Adrenal gland (tissue), 5 donors: Measurements from ENCODE around the gene RETREG1.

ENCODE experiments used
- POLR2A ChIP-seq, 2 donors: fragments of 450-650 bp; IDR thresholded peaks; one replicate each; pipeline ENCODE4 v1.6.1; 2017; ENCODE audit warnings: antibody characterized with exemption in 2 of 2, mild to moderate bottlenecking in 2 of 2, moderate library complexity in 1 of 2
- TF ChIP-seq, protein P1 (sequence below), 6 experiments: fragments of 450-650 bp in 4 of 6; fragments of 200-600 bp in 2 of 6; sonication (generic) in 1 of 6; IDR thresholded peaks; 1 replicate in 5 of 6; 2 replicates in 1 of 6; pipeline versions ENCODE4 v1.5.1 to v1.8.0; 2016 to 2021; ENCODE audit warnings: antibody characterized with exemption in 6 of 6, mild to moderate bottlenecking in 2 of 6, moderate library complexity in 1 of 6
- donor health status: DM: no; HTN: no; CAD: no.

DNA sequence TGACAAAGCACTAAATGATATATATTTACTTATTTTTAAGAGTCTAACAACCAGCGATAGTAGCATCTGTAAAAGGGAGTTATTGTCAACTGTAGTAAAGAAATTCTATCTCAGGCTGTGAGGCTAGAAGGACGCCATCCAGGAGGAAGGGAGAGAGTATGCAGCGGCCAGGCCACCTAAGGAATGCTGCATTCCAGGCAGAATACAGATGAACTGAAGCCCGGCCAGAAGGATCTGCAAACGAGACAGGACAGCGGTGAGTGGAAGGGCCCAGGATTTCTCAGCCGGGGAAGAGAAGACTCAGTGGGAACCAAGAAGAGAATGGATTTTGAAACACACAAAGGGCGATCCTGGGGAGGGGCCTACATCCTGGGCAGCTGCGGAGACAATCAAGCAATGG is 7.4 kb downstream of the RETREG1 start:
- TF ChIP-seq, protein P1, sequence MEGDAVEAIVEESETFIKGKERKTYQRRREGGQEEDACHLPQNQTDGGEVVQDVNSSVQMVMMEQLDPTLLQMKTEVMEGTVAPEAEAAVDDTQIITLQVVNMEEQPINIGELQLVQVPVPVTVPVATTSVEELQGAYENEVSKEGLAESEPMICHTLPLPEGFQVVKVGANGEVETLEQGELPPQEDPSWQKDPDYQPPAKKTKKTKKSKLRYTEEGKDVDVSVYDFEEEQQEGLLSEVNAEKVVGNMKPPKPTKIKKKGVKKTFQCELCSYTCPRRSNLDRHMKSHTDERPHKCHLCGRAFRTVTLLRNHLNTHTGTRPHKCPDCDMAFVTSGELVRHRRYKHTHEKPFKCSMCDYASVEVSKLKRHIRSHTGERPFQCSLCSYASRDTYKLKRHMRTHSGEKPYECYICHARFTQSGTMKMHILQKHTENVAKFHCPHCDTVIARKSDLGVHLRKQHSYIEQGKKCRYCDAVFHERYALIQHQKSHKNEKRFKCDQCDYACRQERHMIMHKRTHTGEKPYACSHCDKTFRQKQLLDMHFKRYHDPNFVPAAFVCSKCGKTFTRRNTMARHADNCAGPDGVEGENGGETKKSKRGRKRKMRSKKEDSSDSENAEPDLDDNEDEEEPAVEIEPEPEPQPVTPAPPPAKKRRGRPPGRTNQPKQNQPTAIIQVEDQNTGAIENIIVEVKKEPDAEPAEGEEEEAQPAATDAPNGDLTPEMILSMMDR (IDR thresholded peaks at IDR 0.05) = no peak
- TF ChIP-seq POLR2A (IDR thresholded peaks at IDR 0.05) = no peak
